HepG2 (cell line): ENCODE results near the gene SH3BGR. TPM values are rescaled to one million over a fixed set of nuclear protein-coding genes. Genes with fewer than 3 reads are reported as not detected.

Experiments
- ATAC-seq: fragments of 200-7000 bp; cut with Tn5 transposase; 3 replicates; pipeline ENCODE4 v1.9.1; 2020; ENCODE audit warnings: mild to moderate bottlenecking, moderate library complexity
- BruUV-seq: library from RNA; stranded (reverse); fragments of 400-500 nt; replicated peaks from 2 replicates; lab custom pipeline; 2021; lab: Mats Ljungman, UMichigan
- CTCF ChIA-PET: fragments of 300-600 bp; formaldehyde crosslinking; extraction: SDS; loops from one replicate; lab custom pipeline; 2021; ENCODE audit warnings: low total read pairs, inconsistent platforms, low intra/inter-chr PET ratio; lab: Yijun Ruan, JAX
- POLR2A ChIA-PET: fragments of 350-600 bp; sonication (Branson Sonifier 250); formaldehyde crosslinking; loops from one replicate; lab custom pipeline; 2020; ENCODE audit warnings: antibody characterized with exemption, inconsistent platforms; lab: Yijun Ruan, JAX
- DNase-seq: peaks from one replicate; pipeline ENCODE4 v3.0.0-alpha.2; 2015; ENCODE audit warnings: low spot score
- FAIRE-seq: peaks from 3 replicates; lab custom pipeline; 2011; peaks lifted over from hg19 to GRCh38; lab: Jason Lieb, UNC
- H2AFZ ChIP-seq: one replicate; pipeline ENCODE4 v1.6.1; 2011; ENCODE audit warnings: low read length, inconsistent platforms
- H3K27ac ChIP-seq: fragments of 300-600 bp; 3 replicates; pipeline ENCODE4 v1.8.0; 2011; ENCODE audit warnings: mixed run types, mild to moderate bottlenecking, mixed read lengths, low read length, inconsistent platforms; ENCODE audit not compliant: insufficient read depth; ENCODE audit errors: extremely low read length
- H3K27me3 ChIP-seq, 2 experiments: fragments of 200-600 bp in 1 of 2; 2 replicates in 1 of 2; 3 replicates in 1 of 2; pipeline versions ENCODE4 v1.6.0 to v1.8.0; 2011; ENCODE audit warnings: low read length in 2 of 2, mild to moderate bottlenecking in 2 of 2, moderate library complexity in 2 of 2, inconsistent platforms in 1 of 2; ENCODE audit not compliant: insufficient read depth in 2 of 2, control insufficient read depth in 1 of 2
- H3K36me3 ChIP-seq, 2 experiments: fragments of 200-600 bp in 1 of 2; replicated peaks in 1 of 2; 2 replicates in 1 of 2; 3 replicates in 1 of 2; pipeline versions ENCODE4 v1.5.1 to v1.8.0; 2011; ENCODE audit warnings: low read length in 2 of 2, inconsistent platforms in 1 of 2; ENCODE audit not compliant: insufficient read depth in 2 of 2, control insufficient read depth in 1 of 2
- H3K4me1 ChIP-seq: 2 replicates; pipeline ENCODE4 v1.5.1; 2012; ENCODE audit warnings: low read length, inconsistent platforms; ENCODE audit not compliant: insufficient read depth
- H3K4me2 ChIP-seq: 2 replicates; pipeline ENCODE4 v1.6.0; 2011; ENCODE audit warnings: low read depth, low read length, inconsistent platforms
- H3K4me3 ChIP-seq, 3 experiments: fragments of 200-600 bp in 1 of 3; sonication (generic), shearing (Covaris generic) in 1 of 3; replicated peaks in 1 of 3; 2 replicates each; pipeline ENCODE4 v1.5.1; 2011 to 2016; ENCODE audit warnings: low read length in 3 of 3, inconsistent platforms in 2 of 3, low read depth in 2 of 3, mild to moderate bottlenecking in 2 of 3, control low read depth in 1 of 3, mixed read lengths in 1 of 3; ENCODE audit not compliant: insufficient read depth in 1 of 3
- H3K79me2 ChIP-seq: one replicate; pipeline ENCODE4 v1.6.1; 2011; ENCODE audit warnings: low read length, inconsistent platforms; ENCODE audit not compliant: insufficient read depth
- H3K9ac ChIP-seq: 2 replicates; pipeline ENCODE4 v1.6.0; 2011; ENCODE audit warnings: mild to moderate bottlenecking, low read depth, low read length, inconsistent platforms; ENCODE audit not compliant: insufficient read depth
- H3K9me3 ChIP-seq: 2 replicates; pipeline ENCODE4 v1.5.1; 2012; ENCODE audit warnings: mild to moderate bottlenecking, low read length
- H4K20me1 ChIP-seq: 2 replicates; pipeline ENCODE4 v1.6.0; 2011; ENCODE audit warnings: inconsistent platforms, mild to moderate bottlenecking, low read length, moderate library complexity; ENCODE audit not compliant: insufficient read depth
- ASH2L ChIP-seq: fragments of 300-600, 200-600 bp; sonication (generic); IDR thresholded peaks from 2 replicates; pipeline ENCODE4 v1.7.0; 2017; ENCODE audit warnings: low read depth, mild to moderate bottlenecking, moderate library complexity, mixed read lengths, low read length; ENCODE audit not compliant: insufficient read length
- ETS1 ChIP-seq: sonication (generic); formaldehyde crosslinking; IDR thresholded peaks from 2 replicates; pipeline ENCODE4 v1.4.0; 2020; ENCODE audit warnings: missing genetic modification reagents
- FOXA3 ChIP-seq: IDR thresholded peaks from 2 replicates; pipeline ENCODE4 v1.6.1; 2016; ENCODE audit warnings: missing genetic modification reagents, missing compliant biosample characterization
- RFX1 ChIP-seq: fragments of 450-650 bp; IDR thresholded peaks from 2 replicates; pipeline ENCODE4 v1.6.1; 2017
- ZNF318 ChIP-seq: sonication (generic); formaldehyde crosslinking; IDR thresholded peaks from 2 replicates; pipeline ENCODE4 v1.4.0; 2020; ENCODE audit warnings: mild to moderate bottlenecking, missing genetic modification reagents
- ZNF34 ChIP-seq: sonication (generic); formaldehyde crosslinking; IDR thresholded peaks from 2 replicates; pipeline ENCODE4 v1.4.0; 2020; ENCODE audit warnings: mild to moderate bottlenecking, missing genetic modification reagents, borderline replicate concordance
- ZNF362 ChIP-seq: sonication (generic); formaldehyde crosslinking; IDR thresholded peaks from 2 replicates; pipeline ENCODE4 v1.4.0; 2020; ENCODE audit warnings: missing genetic modification reagents, mild to moderate bottlenecking, borderline replicate concordance
- ZNF562 ChIP-seq: sonication (generic); formaldehyde crosslinking; IDR thresholded peaks from 2 replicates; pipeline ENCODE4 v1.8.0; 2022; ENCODE audit warnings: missing genetic modification reagents, borderline replicate concordance
- ZNF569 ChIP-seq: sonication (generic); formaldehyde crosslinking; IDR thresholded peaks from 2 replicates; pipeline ENCODE4 v1.5.0; 2020; ENCODE audit warnings: mild to moderate bottlenecking, missing genetic modification reagents, moderate library complexity, borderline replicate concordance
- WGBS: methylation state at CpG from one replicate; pipeline ENCODE4 v1.1.6; 2017; ENCODE audit warnings: low lambda C conversion rate; 5-methylcytosine and 5-hydroxymethylcytosine counted together
- in situ Hi-C: cut with HindIII; loops from 2 replicates; pipeline ENCODE4 v1.10.0; 2017; ENCODE audit warnings: low pct_unique_long_range_greater_than_20kb; ENCODE audit not compliant: extremely low pct_ligation_motif_present
- intact Hi-C: fragments of 100-400 bp; cut with micrococcal nuclease; formaldehyde crosslinking; loops from one replicate; pipeline ENCODE4 v1.10.0; 2022; ENCODE audit not compliant: unreplicated experiment
- polyA plus RNA-seq, 8 experiments: library from polyadenylated mRNA; depleted of rRNA in 3 of 8; stranded (reverse) in 7 of 8; unstranded in 1 of 8; fragments of >200 nt; fragmentation: Illumina TruSeq in 4 of 8; extraction: Trizol in 4 of 8; gene quantifications; 2 replicates each; pipeline versions ENCODE4 v1.2.1 to v1.2.3, GENCODE V29; 2011 to 2016; ENCODE audit warnings: low read depth in 4 of 8, missing spikeins in 1 of 8, mixed read lengths in 1 of 8; ENCODE audit not compliant: insufficient read depth in 1 of 8
- total RNA-seq, 5 experiments: library from RNA; depleted of rRNA; stranded (reverse); fragments of >200 nt; fragmentation: Illumina TruSeq; extraction: Trizol; gene quantifications; 2 replicates each; pipeline ENCODE4 v1.2.3, GENCODE V29; 2016; ENCODE audit warnings: low read depth in 1 of 5
- TF ChIP-seq, protein P1 (sequence below): sonication (generic); formaldehyde crosslinking; IDR thresholded peaks from 2 replicates; pipeline ENCODE4 v1.5.0; 2020; ENCODE audit warnings: mild to moderate bottlenecking, missing genetic modification reagents

Gene SH3BGR
- total and polyA plus RNA-seq, 2 of the 13 experiments (the other 11 are each of a cell fraction or from before 2014, with no cell fraction given) = 0.48 TPM; not detected in 1

DNA sequence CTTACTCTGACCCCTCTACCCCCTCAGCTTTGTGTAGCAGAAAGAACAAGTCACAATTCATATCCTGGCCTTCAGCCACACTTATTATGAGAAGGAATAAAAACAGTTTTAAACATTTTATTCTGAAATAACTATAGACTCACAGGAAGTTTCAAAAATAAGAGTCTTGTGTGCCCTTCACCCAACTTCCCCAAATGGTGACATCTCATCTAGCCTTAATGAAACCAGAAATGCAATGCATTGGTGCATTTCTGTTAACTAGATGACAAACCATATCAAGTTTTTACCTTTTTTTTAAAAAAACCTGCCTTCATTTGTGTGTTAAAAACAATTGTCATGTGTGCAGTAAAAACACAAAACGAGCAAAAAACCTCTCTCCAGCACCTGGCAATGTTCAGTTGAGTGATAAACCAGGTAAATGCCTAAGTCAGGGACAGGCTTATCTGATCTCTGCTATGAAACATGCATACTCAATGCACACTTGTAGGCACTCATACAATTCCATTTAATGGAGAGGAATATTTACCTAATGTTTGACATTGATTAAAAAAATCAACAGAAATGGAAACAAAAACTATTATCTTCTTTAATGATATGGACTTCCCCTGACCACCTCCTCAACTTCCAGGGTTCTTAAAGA is 51.5 kb downstream of the SH3BGR start:
- WGBS = 3% methylated on average over 1 of the region's 1 CpG
- intact Hi-C loops (no loop called here), in situ Hi-C loops (no loop called here)
- ATAC-seq = no peak
- Histone ChIP-seq H3K9me3 (no peaks in the 10 kb centered on the region), H3K27me3 (no peaks in the 10 kb centered on the region; a peak in 1 of 5 replicates), H3K36me3 (no peaks in the 10 kb centered on the region), H2AFZ (no peak overlapping the region), H3K9ac (no peak overlapping the region), H4K20me1 (no peaks in the 10 kb centered on the region), H3K4me1 (no peaks in the 10 kb centered on the region), H3K27ac (no peak overlapping the region), H3K79me2 (no peaks in the 10 kb centered on the region), H3K4me3 (no peak overlapping the region), H3K4me2 (no peak overlapping the region)
- no peak for DNase-seq
- FAIRE-seq = no peak
- ChIA-PET CTCF (no interaction called here), POLR2A (no interaction called here)
- BruUV-seq = no TSS peak
- no peak for TF ChIP-seq ZNF34
- TF ChIP-seq FOXA3 (CRISPR knock-in tag) = no peak
- no peak for TF ChIP-seq ZNF562 (CRISPR knock-in tag)
- TF ChIP-seq ASH2L = no peak
- TF ChIP-seq, protein P1, sequence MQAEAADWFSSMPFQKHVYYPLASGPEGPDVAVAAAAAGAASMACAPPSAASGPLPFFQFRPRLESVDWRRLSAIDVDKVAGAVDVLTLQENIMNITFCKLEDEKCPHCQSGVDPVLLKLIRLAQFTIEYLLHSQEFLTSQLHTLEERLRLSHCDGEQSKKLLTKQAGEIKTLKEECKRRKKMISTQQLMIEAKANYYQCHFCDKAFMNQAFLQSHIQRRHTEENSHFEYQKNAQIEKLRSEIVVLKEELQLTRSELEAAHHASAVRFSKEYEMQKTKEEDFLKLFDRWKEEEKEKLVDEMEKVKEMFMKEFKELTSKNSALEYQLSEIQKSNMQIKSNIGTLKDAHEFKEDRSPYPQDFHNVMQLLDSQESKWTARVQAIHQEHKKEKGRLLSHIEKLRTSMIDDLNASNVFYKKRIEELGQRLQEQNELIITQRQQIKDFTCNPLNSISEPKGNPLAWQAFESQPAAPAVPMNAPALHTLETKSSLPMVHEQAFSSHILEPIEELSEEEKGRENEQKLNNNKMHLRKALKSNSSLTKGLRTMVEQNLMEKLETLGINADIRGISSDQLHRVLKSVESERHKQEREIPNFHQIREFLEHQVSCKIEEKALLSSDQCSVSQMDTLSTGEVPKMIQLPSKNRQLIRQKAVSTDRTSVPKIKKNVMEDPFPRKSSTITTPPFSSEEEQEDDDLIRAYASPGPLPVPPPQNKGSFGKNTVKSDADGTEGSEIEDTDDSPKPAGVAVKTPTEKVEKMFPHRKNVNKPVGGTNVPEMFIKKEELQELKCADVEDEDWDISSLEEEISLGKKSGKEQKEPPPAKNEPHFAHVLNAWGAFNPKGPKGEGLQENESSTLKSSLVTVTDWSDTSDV (CRISPR knock-in tag) = no peak
- no peak for TF ChIP-seq RFX1
- TF ChIP-seq ZNF318 (CRISPR knock-in tag) = no peak
- no peak for TF ChIP-seq ETS1
- TF ChIP-seq ZNF362 (CRISPR knock-in tag) = no peak
- no peak for TF ChIP-seq ZNF569 (CRISPR knock-in tag)
